Measurements from ENCODE around the gene NFATC2. TPM values are rescaled to one million over a fixed set of nuclear protein-coding genes. Genes with fewer than 3 reads are reported as not detected.

NFATC2 gene
- total RNA-seq, 1 donor from 2014 or later = 0.89 TPM

- peaks cover 5% of the 10 kb centered on the region for H3K4me1 Mint-ChIP-seq (ENCODE audit: unreplicated experiment)
- no peak for DNase-seq (ENCODE audit: extremely low spot score, unreplicated experiment)
- no peaks in the 10 kb centered on the region for H3K36me3 Mint-ChIP-seq (ENCODE audit: unreplicated experiment)
- H3K9me3 Mint-ChIP-seq (ENCODE audit: unreplicated experiment) = no peaks in the 10 kb centered on the region
- no peak for TF ChIP-seq CTCF (IDR thresholded peaks at IDR 0.05)
- no peaks in the 10 kb centered on the region for H3K27me3 Mint-ChIP-seq (ENCODE audit: unreplicated experiment)
- H3K4me3 Mint-ChIP-seq (ENCODE audit: unreplicated experiment) = no peak overlapping the region
- H3K27ac Mint-ChIP-seq (ENCODE audit: unreplicated experiment) = no peak overlapping the region
These were observed 105.2 kb downstream of the NFATC2 start for GRCh38 chr20:51437182-51437924.

- TF ChIP-seq CTCF (IDR thresholded peaks at IDR 0.05) = no peak
- Mint-ChIP-seq H3K4me3 (ENCODE audit: unreplicated experiment) (no peak overlapping the region), H3K4me1 (ENCODE audit: unreplicated experiment) (no peaks in the 10 kb centered on the region), H3K27ac (ENCODE audit: unreplicated experiment) (peak overlapping the region; percentile 18), H3K36me3 (ENCODE audit: unreplicated experiment) (no peaks in the 10 kb centered on the region), H3K9me3 (ENCODE audit: unreplicated experiment) (no peaks in the 10 kb centered on the region), H3K27me3 (ENCODE audit: unreplicated experiment) (no peaks in the 10 kb centered on the region)
- DNase-seq (ENCODE audit: extremely low spot score, unreplicated experiment) = no peak
These were observed 107.8 kb downstream of the NFATC2 start for GRCh38 chr20:51434580-51435247.

DNA sequence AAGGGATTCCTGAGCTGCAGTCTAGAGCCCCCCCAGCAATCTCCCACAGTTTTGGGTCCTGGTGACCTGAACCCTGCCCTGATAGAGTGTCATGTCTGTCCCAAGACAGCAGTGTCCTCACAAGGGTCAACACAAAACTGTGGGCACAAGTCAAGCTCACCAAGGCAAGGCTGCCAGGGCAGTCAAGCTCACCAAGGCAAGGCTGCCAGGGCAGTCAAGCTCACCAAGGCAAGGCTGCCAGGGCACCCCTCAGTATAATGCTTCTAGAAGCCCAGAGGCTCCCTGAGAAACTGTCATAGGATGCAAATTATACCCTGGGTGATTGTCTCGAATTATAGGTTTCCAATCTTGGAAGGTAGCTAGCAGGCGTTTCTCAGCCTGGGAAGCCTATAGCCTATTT, 108.5 kb downstream of the NFATC2 start:
- H3K9me3 Mint-ChIP-seq (ENCODE audit: unreplicated experiment) = no peaks in the 10 kb centered on the region
- DNase-seq (ENCODE audit: extremely low spot score, unreplicated experiment) = no peak
- no peak for TF ChIP-seq CTCF (IDR thresholded peaks at IDR 0.05)
- no peaks in the 10 kb centered on the region for H3K27me3 Mint-ChIP-seq (ENCODE audit: unreplicated experiment)
- H3K27ac Mint-ChIP-seq (ENCODE audit: unreplicated experiment) = no peak overlapping the region
- no peaks in the 10 kb centered on the region for H3K4me1 Mint-ChIP-seq (ENCODE audit: unreplicated experiment)
- no peak overlapping the region for H3K4me3 Mint-ChIP-seq (ENCODE audit: unreplicated experiment)
- no peaks in the 10 kb centered on the region for H3K36me3 Mint-ChIP-seq (ENCODE audit: unreplicated experiment)

DNA sequence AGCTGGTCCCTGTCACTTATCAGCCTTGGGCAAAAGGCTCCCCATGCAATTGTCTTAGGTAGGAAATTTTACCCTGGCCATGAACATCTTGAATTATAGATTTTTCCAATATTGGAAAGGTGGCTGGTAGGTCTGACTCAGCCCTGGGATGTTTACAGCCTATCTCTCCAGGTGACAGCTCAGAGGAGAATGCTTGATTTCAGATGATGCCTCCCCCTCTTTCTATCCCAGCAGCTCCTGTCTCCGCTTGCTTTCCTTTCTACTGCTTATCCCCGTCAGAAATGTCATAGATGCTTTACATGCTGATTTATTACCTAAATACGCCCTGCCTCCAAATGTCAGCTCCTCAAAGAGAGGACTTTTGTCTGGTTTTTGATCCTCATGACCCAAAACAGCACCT, 109.6 kb downstream of the NFATC2 start:
- Mint-ChIP-seq H3K9me3 (ENCODE audit: unreplicated experiment) (no peaks in the 10 kb centered on the region), H3K36me3 (ENCODE audit: unreplicated experiment) (no peaks in the 10 kb centered on the region), H3K27ac (ENCODE audit: unreplicated experiment) (no peak overlapping the region), H3K4me3 (ENCODE audit: unreplicated experiment) (no peak overlapping the region), H3K27me3 (ENCODE audit: unreplicated experiment) (no peaks in the 10 kb centered on the region), H3K4me1 (ENCODE audit: unreplicated experiment) (peaks cover 3% of the 10 kb centered on the region)
- DNase-seq (ENCODE audit: extremely low spot score, unreplicated experiment) = no peak
- TF ChIP-seq CTCF (IDR thresholded peaks at IDR 0.05) = no peak

DNA sequence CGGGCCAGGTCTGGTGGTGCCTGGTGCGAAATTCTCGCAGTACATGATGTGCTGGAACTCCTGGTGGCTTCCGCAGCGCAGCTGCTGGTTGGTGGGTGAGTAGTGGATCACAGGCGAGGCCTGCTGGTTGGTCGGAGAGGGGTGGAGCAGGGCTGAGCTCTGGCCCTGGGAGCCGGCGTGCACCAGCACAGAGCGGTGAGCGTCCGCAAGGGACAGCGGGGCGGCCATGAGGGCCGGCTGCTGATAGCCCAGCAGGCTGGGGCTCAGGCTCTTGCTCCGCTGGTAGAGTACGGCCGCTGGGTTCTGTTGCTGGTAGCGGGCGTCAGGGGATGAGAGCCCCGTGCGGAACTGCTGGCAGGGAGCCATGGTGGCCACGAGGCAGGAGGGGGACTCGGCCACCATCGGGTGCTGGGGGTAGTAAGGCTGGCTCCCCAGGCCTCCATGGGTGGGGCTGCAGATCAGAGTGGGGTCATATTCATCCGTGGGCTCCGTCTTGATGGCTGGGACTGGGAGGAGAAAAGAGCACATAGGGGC, 110.2 kb downstream of the NFATC2 start:
- no peak for DNase-seq (ENCODE audit: extremely low spot score, unreplicated experiment)
- no peak for TF ChIP-seq CTCF (IDR thresholded peaks at IDR 0.05)
- H3K27me3 Mint-ChIP-seq (ENCODE audit: unreplicated experiment) = peaks cover 3% of the 10 kb centered on the region
- H3K36me3 Mint-ChIP-seq (ENCODE audit: unreplicated experiment) = no peaks in the 10 kb centered on the region
- peaks cover 3% of the 10 kb centered on the region for H3K4me1 Mint-ChIP-seq (ENCODE audit: unreplicated experiment)
- no peak overlapping the region for H3K27ac Mint-ChIP-seq (ENCODE audit: unreplicated experiment)
- no peak overlapping the region for H3K4me3 Mint-ChIP-seq (ENCODE audit: unreplicated experiment)
- H3K9me3 Mint-ChIP-seq (ENCODE audit: unreplicated experiment) = no peaks in the 10 kb centered on the region

All from osteocyte (in vitro differentiated cells).